Osteoblast (primary cell): Measurements from ENCODE around the gene OR1K1. TPM values are rescaled to one million over a fixed set of nuclear protein-coding genes. Genes with fewer than 3 reads are reported as not detected.

Source experiments
- DNase-seq: peaks from one replicate; pipeline ENCODE4 v3.0.0; 2011; ENCODE audit warnings: low spot score, mixed read lengths; ENCODE audit not compliant: insufficient read length; ENCODE audit errors: missing footprints
- H2AFZ ChIP-seq: 2 replicates; pipeline ENCODE4 v1.6.0; 2011; ENCODE audit warnings: mild to moderate bottlenecking, low read length
- H3K27ac ChIP-seq: 2 replicates; pipeline ENCODE4 v1.5.1; 2011; ENCODE audit warnings: mild to moderate bottlenecking, low read depth, low read length, moderate library complexity
- H3K27me3 ChIP-seq: 2 replicates; pipeline ENCODE4 v1.6.0; 2012; ENCODE audit warnings: mild to moderate bottlenecking, control low read depth, inconsistent platforms, low read length, moderate library complexity; ENCODE audit not compliant: insufficient read depth
- H3K36me3 ChIP-seq: 2 replicates; pipeline ENCODE4 v1.5.1; 2011; ENCODE audit warnings: mild to moderate bottlenecking, low read length, control low read depth, moderate library complexity; ENCODE audit not compliant: insufficient read depth
- H3K4me1 ChIP-seq: 2 replicates; pipeline ENCODE4 v1.5.1; 2011; ENCODE audit warnings: mild to moderate bottlenecking, low read length, control low read depth, moderate library complexity; ENCODE audit not compliant: insufficient read depth
- H3K4me2 ChIP-seq: 2 replicates; pipeline ENCODE4 v1.6.0; 2011; ENCODE audit warnings: mild to moderate bottlenecking, low read length; ENCODE audit not compliant: insufficient read depth
- H3K4me3 ChIP-seq: fragments of 200-600 bp; sonication (generic); 3 replicates; pipeline ENCODE4 v1.5.1; 2012; ENCODE audit warnings: mild to moderate bottlenecking, low read length, inconsistent platforms; ENCODE audit not compliant: insufficient read depth
- H3K79me2 ChIP-seq: 2 replicates; pipeline ENCODE4 v1.6.0; 2012; ENCODE audit warnings: mild to moderate bottlenecking, low read length, control low read depth, inconsistent platforms; ENCODE audit not compliant: insufficient read depth
- H3K9me3 ChIP-seq: 2 replicates; pipeline ENCODE4 v1.5.1; 2011; ENCODE audit warnings: low read depth, low read length, control low read depth
- H4K20me1 ChIP-seq: 2 replicates; pipeline ENCODE4 v1.6.0; 2012; ENCODE audit warnings: mild to moderate bottlenecking, low read length, control low read depth; ENCODE audit not compliant: insufficient read depth
- total RNA-seq: library from RNA; depleted of rRNA; stranded (reverse); fragments of >200 nt; gene quantifications from 2 replicates; pipeline ENCODE4 v1.2.3, GENCODE V29; 2012
- TF ChIP-seq, protein P1 (sequence below): IDR thresholded peaks from 2 replicates; pipeline ENCODE4 v1.5.1; 2011; ENCODE audit warnings: mild to moderate bottlenecking, low read depth, low read length, moderate library complexity; ENCODE audit errors: extremely low read depth

Gene OR1K1
- total RNA-seq, 1 donor = not detected

DNA sequence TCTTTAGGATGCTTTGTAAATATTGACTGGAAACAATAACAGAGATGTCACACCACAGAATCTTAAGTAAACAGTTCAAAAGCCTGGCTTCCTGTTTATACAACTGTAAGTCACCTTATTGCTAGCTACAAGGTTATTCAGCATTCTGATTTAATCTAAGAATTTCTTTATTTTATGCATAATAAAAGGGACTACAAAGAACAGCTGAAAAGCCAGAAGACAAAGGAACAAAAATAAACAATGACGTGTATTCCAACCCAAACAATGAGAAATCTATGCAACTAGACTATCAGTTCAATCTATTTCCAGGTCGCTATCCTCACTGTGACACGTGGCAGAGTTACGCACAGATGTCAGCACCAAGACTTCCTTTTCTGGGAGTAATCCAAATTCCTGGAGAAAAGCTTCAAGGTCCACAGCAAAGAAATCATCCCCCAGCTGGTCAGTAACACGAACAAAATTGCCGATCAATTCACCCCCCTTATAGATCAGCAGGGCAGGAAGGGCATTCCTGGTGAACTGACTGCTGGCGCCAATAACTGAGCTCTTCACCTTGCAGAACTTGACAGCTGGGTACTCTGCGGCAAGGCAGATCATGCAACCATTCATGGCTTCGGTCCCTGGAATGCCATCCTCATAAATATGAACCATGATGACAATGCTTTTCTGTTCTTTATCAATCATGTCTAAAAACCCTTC is 20.0 kb downstream of the OR1K1 start:
- no peak overlapping the region for H3K4me2 ChIP-seq
- no peaks in the 10 kb centered on the region for H3K9me3 ChIP-seq
- peak overlapping the region; percentile 48 for H3K27ac ChIP-seq
- H3K36me3 ChIP-seq = peaks cover 51% of the 10 kb centered on the region
- no peak overlapping the region for H2AFZ ChIP-seq
- peaks cover 6% of the 10 kb centered on the region for H3K4me1 ChIP-seq
- H3K27me3 ChIP-seq = no peaks in the 10 kb centered on the region
- TF ChIP-seq, protein P1, sequence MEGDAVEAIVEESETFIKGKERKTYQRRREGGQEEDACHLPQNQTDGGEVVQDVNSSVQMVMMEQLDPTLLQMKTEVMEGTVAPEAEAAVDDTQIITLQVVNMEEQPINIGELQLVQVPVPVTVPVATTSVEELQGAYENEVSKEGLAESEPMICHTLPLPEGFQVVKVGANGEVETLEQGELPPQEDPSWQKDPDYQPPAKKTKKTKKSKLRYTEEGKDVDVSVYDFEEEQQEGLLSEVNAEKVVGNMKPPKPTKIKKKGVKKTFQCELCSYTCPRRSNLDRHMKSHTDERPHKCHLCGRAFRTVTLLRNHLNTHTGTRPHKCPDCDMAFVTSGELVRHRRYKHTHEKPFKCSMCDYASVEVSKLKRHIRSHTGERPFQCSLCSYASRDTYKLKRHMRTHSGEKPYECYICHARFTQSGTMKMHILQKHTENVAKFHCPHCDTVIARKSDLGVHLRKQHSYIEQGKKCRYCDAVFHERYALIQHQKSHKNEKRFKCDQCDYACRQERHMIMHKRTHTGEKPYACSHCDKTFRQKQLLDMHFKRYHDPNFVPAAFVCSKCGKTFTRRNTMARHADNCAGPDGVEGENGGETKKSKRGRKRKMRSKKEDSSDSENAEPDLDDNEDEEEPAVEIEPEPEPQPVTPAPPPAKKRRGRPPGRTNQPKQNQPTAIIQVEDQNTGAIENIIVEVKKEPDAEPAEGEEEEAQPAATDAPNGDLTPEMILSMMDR = no peak
- H4K20me1 ChIP-seq = peaks cover 6% of the 10 kb centered on the region
- peaks cover 15% of the 10 kb centered on the region for H3K79me2 ChIP-seq
- DNase-seq = no peak
- no peak overlapping the region for H3K4me3 ChIP-seq

DNA sequence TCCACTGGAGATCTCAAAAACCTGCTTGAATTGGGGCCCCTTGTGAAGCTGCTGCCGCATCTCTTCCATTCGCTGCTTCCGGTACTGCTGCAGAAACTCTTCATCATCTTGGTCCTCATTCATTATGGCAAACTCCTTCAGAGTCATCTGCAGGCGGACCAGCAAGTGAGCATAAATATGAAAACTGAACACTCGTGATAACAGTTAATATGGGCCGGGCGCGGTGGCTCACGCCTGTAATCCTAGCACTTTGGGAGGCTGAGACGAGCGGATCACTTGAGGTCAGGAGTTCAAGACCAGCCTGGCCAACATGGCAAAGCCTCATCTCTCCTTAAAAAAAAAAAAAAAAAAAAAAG is 20.5 kb downstream of the OR1K1 start:
- no peak overlapping the region for H3K27ac ChIP-seq
- no peaks in the 10 kb centered on the region for H3K9me3 ChIP-seq
- peaks cover 6% of the 10 kb centered on the region for H3K4me1 ChIP-seq
- H3K36me3 ChIP-seq = peaks cover 52% of the 10 kb centered on the region
- no peak for DNase-seq
- H3K79me2 ChIP-seq = peaks cover 17% of the 10 kb centered on the region
- H3K27me3 ChIP-seq = no peaks in the 10 kb centered on the region
- no peak overlapping the region for H3K4me3 ChIP-seq
- H3K4me2 ChIP-seq = no peak overlapping the region
- H2AFZ ChIP-seq = no peak overlapping the region
- TF ChIP-seq, protein P1 = no peak
- peaks cover 6% of the 10 kb centered on the region for H4K20me1 ChIP-seq

DNA sequence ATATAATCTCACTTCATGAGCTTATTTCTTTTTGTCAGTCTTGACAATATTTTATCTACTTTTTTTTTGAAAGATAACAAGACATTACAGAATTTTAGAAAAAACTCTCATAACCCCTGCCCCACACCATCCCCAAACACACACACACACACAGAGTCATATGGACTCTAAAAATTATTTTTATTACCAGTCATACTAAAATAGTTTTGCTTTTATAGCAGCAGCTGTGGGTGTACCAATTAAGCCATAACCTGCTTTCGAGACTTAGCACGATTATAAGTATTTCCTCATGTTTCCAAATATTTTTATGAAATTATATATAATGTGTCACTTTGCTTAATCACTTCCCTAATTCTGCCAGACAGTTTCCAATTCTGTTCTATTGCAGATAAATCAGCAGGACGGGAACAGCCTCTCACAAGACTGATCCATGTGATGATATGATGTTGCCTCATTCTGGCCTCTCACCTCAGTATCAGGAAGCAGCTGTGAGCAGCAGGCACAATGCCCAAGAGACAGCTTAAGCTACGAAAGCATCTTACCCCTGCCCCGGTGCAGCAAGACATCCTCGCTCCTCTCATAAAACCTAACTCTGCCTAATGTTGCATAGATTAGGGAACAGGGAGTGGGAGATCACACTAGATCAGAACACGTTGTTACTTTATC is 21.5 kb downstream of the OR1K1 start:
- no peak overlapping the region for H3K4me2 ChIP-seq

DNA sequence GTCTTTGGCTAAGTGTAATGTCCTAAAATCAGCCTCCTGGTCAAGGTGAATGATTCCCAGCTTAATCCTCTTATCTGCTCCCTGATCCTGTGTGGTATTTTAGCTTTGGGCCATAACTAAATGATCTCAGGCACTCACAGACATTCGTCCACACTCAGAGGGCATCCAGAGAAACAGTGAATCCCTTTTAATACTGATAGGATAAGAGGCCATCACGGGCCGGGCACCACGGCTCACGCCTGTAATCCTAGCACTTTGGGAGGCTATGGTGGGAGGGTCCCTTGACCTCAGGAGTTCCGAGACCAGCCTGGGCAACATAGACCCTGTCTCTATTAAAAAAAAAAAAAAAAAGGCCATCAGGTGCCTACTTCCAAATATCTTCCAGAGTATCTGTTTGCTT is 22.1 kb downstream of the OR1K1 start:
- peaks cover 33% of the 10 kb centered on the region for H3K79me2 ChIP-seq
- peaks cover 12% of the 10 kb centered on the region for H3K4me1 ChIP-seq
- H3K27ac ChIP-seq = no peak overlapping the region
- no peak overlapping the region for H3K4me3 ChIP-seq
- H4K20me1 ChIP-seq = peaks cover 12% of the 10 kb centered on the region
- TF ChIP-seq, protein P1 = no peak
- no peak overlapping the region for H2AFZ ChIP-seq
- peaks cover 58% of the 10 kb centered on the region for H3K36me3 ChIP-seq
- no peaks in the 10 kb centered on the region for H3K9me3 ChIP-seq
- no peak overlapping the region for H3K4me2 ChIP-seq
- H3K27me3 ChIP-seq = no peaks in the 10 kb centered on the region
- no peak for DNase-seq

More for the DNA sequence above, 21.5 kb downstream of the OR1K1 start:
- Histone ChIP-seq H3K4me3 (no peak overlapping the region), H2AFZ (no peak overlapping the region), H3K79me2 (peaks cover 26% of the 10 kb centered on the region), H3K36me3 (peaks cover 60% of the 10 kb centered on the region), H4K20me1 (peaks cover 6% of the 10 kb centered on the region), H3K4me1 (peaks cover 6% of the 10 kb centered on the region), H3K27me3 (no peaks in the 10 kb centered on the region), H3K9me3 (no peaks in the 10 kb centered on the region), H3K27ac (no peak overlapping the region)
- no peak for DNase-seq
- TF ChIP-seq, protein P1 = no peak
